HepG2 (cell line): ENCODE results near the gene E2F1. TPM values are rescaled to one million over a fixed set of nuclear protein-coding genes. Genes with fewer than 3 reads are reported as not detected.
A peak's percentile ranks its signal among the peaks of the same experiment; 100 is the strongest.

Experiments
- AGO2 ChIP-seq: fragments of 200-400 bp; formaldehyde crosslinking; optimal IDR thresholded peaks from 2 replicates; pipeline ENCODE3; 2017; ENCODE audit warnings: mild to moderate bottlenecking, low read depth, low read length, moderate library complexity
- ARID2 ChIP-seq: sonication (generic); formaldehyde crosslinking; IDR thresholded peaks from 2 replicates; pipeline ENCODE4 v1.8.1; 2022; ENCODE audit warnings: mild to moderate bottlenecking, missing genetic modification reagents, borderline replicate concordance
- ATF7 ChIP-seq, 2 experiments: fragments of 450-650 bp in 1 of 2; sonication (generic) in 1 of 2; formaldehyde crosslinking in 1 of 2; IDR thresholded peaks; 2 replicates each; pipeline versions ENCODE4 v1.4.0 to v1.6.1; 2016 to 2020; ENCODE audit warnings: antibody characterized with exemption in 1 of 2, mild to moderate bottlenecking in 1 of 2, missing genetic modification reagents in 1 of 2
- EP300 ChIP-seq, 3 experiments: sonication (generic) in 1 of 3; formaldehyde crosslinking in 1 of 3; IDR thresholded peaks; 2 replicates each; pipeline versions ENCODE4 v1.5.1 to v1.6.1; 2011 to 2020; ENCODE audit warnings: low read depth in 2 of 3, low read length in 2 of 3, borderline replicate concordance in 1 of 3, improper control_type of control experiment in 1 of 3, mild to moderate bottlenecking in 1 of 3, missing genetic modification reagents in 1 of 3, moderate library complexity in 1 of 3
- HNRNPL ChIP-seq: fragments of 200-400 bp; formaldehyde crosslinking; IDR thresholded peaks from 2 replicates; pipeline ENCODE4 v1.6.1; 2017; ENCODE audit warnings: mild to moderate bottlenecking, low read depth, low read length
- LCORL ChIP-seq, 2 experiments: fragments of 450-650 bp in 1 of 2; sonication (generic) in 1 of 2; formaldehyde crosslinking in 1 of 2; IDR thresholded peaks; 2 replicates each; pipeline versions ENCODE4 v1.5.0 to v1.6.1; 2017 to 2020; ENCODE audit warnings: antibody characterized with exemption in 1 of 2, missing genetic modification reagents in 1 of 2
- PAF1 ChIP-seq: IDR thresholded peaks from 2 replicates; pipeline ENCODE4 v1.6.1; 2016; ENCODE audit warnings: missing genetic modification reagents, missing compliant biosample characterization
- RBM22 ChIP-seq: fragments of 200-400 bp; formaldehyde crosslinking; optimal IDR thresholded peaks from 2 replicates; pipeline ENCODE3; 2017; ENCODE audit warnings: mild to moderate bottlenecking, low read length, moderate library complexity
- TAF1 ChIP-seq: sonication (generic); formaldehyde crosslinking; IDR thresholded peaks from 2 replicates; pipeline ENCODE4 v1.4.0; 2020; ENCODE audit warnings: missing genetic modification reagents
- ZNF232 ChIP-seq: sonication (generic); formaldehyde crosslinking; IDR thresholded peaks from 2 replicates; pipeline ENCODE4 v1.4.0; 2020; ENCODE audit warnings: missing genetic modification reagents, borderline replicate concordance
- polyA plus RNA-seq, 8 experiments: library from polyadenylated mRNA; depleted of rRNA in 3 of 8; stranded (reverse) in 7 of 8; unstranded in 1 of 8; fragments of >200 nt; fragmentation: Illumina TruSeq in 4 of 8; extraction: Trizol in 4 of 8; gene quantifications; 2 replicates each; pipeline versions ENCODE4 v1.2.1 to v1.2.3, GENCODE V29; 2011 to 2016; ENCODE audit warnings: low read depth in 4 of 8, missing spikeins in 1 of 8, mixed read lengths in 1 of 8; ENCODE audit not compliant: insufficient read depth in 1 of 8
- total RNA-seq, 5 experiments: library from RNA; depleted of rRNA; stranded (reverse); fragments of >200 nt; fragmentation: Illumina TruSeq; extraction: Trizol; gene quantifications; 2 replicates each; pipeline ENCODE4 v1.2.3, GENCODE V29; 2016; ENCODE audit warnings: low read depth in 1 of 5
- TF ChIP-seq, protein P1 (sequence below): sonication (generic); formaldehyde crosslinking; IDR thresholded peaks from 2 replicates; pipeline ENCODE4 v1.8.1; 2023; ENCODE audit warnings: mild to moderate bottlenecking, missing genetic modification reagents
- TF ChIP-seq, protein P2 (sequence below), 2 experiments: sonication (generic) in 1 of 2; formaldehyde crosslinking in 1 of 2; IDR thresholded peaks; 2 replicates each; pipeline versions ENCODE4 v1.4.0 to v1.6.1; 2016 to 2020; ENCODE audit warnings: borderline replicate concordance in 1 of 2, low read depth in 1 of 2, mild to moderate bottlenecking in 1 of 2, missing genetic modification reagents in 1 of 2
- TF ChIP-seq, protein P3 (sequence below), 2 experiments: IDR thresholded peaks; 2 replicates each; pipeline ENCODE4 v1.6.1; 2011 to 2012; ENCODE audit warnings: low read length in 2 of 2, borderline replicate concordance in 1 of 2, low read depth in 1 of 2, mild to moderate bottlenecking in 1 of 2, moderate library complexity in 1 of 2
- TF ChIP-seq, protein P4 (sequence below): sonication (generic); formaldehyde crosslinking; IDR thresholded peaks from 2 replicates; pipeline ENCODE4 v1.5.1; 2020; ENCODE audit warnings: mild to moderate bottlenecking, moderate library complexity, missing genetic modification reagents

Gene E2F1
- total and polyA plus RNA-seq, 2 of the 13 experiments (the other 11 are each of a cell fraction or from before 2014, with no cell fraction given), result 25.5 to 39.4 TPM

DNA sequence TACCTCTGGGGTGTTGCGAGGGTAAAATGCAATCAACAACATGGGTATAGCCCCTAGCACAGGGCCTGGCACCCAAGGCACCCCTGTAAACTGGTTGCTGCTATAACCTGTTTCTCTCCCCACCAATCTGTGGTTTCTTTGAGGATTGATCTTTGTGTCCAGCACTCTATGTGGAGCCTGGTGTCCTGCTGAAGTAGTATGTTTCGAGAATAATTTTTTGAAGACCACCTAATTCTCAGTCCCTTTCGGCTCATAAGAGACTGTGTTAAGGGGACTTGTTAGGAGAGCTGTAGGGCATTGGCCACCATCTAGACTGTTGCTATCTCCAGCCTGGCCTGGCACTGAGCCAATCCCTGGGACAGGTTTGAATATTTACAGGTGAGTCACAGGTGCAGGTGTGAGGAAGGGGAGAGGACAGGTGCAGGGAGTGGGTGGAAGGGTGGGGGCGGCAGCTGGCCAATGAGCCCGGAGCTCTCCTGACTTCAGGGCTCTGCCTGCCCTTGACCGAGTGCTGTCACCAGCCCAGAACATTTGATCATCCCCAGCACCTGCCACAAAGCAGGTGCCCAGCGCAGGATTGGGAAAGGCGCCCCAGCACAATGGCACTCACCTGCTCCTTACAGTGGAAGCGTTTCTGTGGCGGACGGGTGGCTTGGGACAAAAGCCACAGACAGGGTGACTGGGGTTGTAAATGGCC is 32.1 kb downstream of the E2F1 start (continued):
- TF ChIP-seq, protein P1, sequence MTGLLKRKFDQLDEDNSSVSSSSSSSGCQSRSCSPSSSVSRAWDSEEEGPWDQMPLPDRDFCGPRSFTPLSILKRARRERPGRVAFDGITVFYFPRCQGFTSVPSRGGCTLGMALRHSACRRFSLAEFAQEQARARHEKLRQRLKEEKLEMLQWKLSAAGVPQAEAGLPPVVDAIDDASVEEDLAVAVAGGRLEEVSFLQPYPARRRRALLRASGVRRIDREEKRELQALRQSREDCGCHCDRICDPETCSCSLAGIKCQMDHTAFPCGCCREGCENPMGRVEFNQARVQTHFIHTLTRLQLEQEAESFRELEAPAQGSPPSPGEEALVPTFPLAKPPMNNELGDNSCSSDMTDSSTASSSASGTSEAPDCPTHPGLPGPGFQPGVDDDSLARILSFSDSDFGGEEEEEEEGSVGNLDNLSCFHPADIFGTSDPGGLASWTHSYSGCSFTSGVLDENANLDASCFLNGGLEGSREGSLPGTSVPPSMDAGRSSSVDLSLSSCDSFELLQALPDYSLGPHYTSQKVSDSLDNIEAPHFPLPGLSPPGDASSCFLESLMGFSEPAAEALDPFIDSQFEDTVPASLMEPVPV (CRISPR knock-in tag), result peak; percentile 86
- TF ChIP-seq ARID2 (CRISPR knock-in tag), result peak; percentile 70
- TF ChIP-seq ZNF232, result 0 out of 2 replicates have a peak, but pooled peaks have one; percentile 9
- no peak for TF ChIP-seq EP300 (IDR thresholded peaks at IDR 0.05; ENCODE audit: low read depth in 2 of 2, low read length in 2 of 2)
- TF ChIP-seq EP300 (CRISPR knock-in tag; IDR thresholded peaks at IDR 0.05; ENCODE audit: borderline replicate concordance), result peak; percentile 10; the same call in 1 of the 2 replicates
- no peak for TF ChIP-seq ATF7 (IDR thresholded peaks at IDR 0.05)
- no peak for TF ChIP-seq ATF7 (CRISPR knock-in tag; IDR thresholded peaks at IDR 0.05)
- peak; percentile 84 for TF ChIP-seq LCORL (IDR thresholded peaks at IDR 0.05)
- TF ChIP-seq LCORL (CRISPR knock-in tag; IDR thresholded peaks at IDR 0.05), result no peak
- TF ChIP-seq, protein P2, sequence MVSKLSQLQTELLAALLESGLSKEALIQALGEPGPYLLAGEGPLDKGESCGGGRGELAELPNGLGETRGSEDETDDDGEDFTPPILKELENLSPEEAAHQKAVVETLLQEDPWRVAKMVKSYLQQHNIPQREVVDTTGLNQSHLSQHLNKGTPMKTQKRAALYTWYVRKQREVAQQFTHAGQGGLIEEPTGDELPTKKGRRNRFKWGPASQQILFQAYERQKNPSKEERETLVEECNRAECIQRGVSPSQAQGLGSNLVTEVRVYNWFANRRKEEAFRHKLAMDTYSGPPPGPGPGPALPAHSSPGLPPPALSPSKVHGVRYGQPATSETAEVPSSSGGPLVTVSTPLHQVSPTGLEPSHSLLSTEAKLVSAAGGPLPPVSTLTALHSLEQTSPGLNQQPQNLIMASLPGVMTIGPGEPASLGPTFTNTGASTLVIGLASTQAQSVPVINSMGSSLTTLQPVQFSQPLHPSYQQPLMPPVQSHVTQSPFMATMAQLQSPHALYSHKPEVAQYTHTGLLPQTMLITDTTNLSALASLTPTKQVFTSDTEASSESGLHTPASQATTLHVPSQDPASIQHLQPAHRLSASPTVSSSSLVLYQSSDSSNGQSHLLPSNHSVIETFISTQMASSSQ (IDR thresholded peaks at IDR 0.05; ENCODE audit: low read depth), result no peak
- TF ChIP-seq, protein P2 (CRISPR knock-in tag; IDR thresholded peaks at IDR 0.05; ENCODE audit: borderline replicate concordance), result 0 out of 2 replicates have a peak, but pooled peaks have one; percentile 24
- TF ChIP-seq TAF1, result 0 out of 2 replicates have a peak, but pooled peaks have one; percentile 27
- TF ChIP-seq, protein P3, sequence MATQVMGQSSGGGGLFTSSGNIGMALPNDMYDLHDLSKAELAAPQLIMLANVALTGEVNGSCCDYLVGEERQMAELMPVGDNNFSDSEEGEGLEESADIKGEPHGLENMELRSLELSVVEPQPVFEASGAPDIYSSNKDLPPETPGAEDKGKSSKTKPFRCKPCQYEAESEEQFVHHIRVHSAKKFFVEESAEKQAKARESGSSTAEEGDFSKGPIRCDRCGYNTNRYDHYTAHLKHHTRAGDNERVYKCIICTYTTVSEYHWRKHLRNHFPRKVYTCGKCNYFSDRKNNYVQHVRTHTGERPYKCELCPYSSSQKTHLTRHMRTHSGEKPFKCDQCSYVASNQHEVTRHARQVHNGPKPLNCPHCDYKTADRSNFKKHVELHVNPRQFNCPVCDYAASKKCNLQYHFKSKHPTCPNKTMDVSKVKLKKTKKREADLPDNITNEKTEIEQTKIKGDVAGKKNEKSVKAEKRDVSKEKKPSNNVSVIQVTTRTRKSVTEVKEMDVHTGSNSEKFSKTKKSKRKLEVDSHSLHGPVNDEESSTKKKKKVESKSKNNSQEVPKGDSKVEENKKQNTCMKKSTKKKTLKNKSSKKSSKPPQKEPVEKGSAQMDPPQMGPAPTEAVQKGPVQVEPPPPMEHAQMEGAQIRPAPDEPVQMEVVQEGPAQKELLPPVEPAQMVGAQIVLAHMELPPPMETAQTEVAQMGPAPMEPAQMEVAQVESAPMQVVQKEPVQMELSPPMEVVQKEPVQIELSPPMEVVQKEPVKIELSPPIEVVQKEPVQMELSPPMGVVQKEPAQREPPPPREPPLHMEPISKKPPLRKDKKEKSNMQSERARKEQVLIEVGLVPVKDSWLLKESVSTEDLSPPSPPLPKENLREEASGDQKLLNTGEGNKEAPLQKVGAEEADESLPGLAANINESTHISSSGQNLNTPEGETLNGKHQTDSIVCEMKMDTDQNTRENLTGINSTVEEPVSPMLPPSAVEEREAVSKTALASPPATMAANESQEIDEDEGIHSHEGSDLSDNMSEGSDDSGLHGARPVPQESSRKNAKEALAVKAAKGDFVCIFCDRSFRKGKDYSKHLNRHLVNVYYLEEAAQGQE (IDR thresholded peaks at IDR 0.05; ENCODE audit: borderline replicate concordance in 1 of 2, low read depth in 1 of 2, low read length in 2 of 2), result no peak
- peak; percentile 88 for TF ChIP-seq AGO2
- TF ChIP-seq PAF1 (CRISPR knock-in tag), result 0 out of 2 replicates have a peak, but pooled peaks have one; percentile 28
- TF ChIP-seq RBM22, result peak; percentile 85
- 0 out of 2 replicates have a peak, but pooled peaks have one; percentile 21 for TF ChIP-seq HNRNPL
- TF ChIP-seq, protein P4, sequence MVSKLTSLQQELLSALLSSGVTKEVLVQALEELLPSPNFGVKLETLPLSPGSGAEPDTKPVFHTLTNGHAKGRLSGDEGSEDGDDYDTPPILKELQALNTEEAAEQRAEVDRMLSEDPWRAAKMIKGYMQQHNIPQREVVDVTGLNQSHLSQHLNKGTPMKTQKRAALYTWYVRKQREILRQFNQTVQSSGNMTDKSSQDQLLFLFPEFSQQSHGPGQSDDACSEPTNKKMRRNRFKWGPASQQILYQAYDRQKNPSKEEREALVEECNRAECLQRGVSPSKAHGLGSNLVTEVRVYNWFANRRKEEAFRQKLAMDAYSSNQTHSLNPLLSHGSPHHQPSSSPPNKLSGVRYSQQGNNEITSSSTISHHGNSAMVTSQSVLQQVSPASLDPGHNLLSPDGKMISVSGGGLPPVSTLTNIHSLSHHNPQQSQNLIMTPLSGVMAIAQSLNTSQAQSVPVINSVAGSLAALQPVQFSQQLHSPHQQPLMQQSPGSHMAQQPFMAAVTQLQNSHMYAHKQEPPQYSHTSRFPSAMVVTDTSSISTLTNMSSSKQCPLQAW (CRISPR knock-in tag), result 0 out of 2 replicates have a peak, but pooled peaks have one; percentile 4
